NCI-H146 treated with DMSO at 0.1 percent for 48 hours (cell line): ENCODE measurements around the gene OVAAL.

ENCODE experiments used
- DNase-seq: peaks from one replicate; lab custom pipeline; 2025; ENCODE audit not compliant: unreplicated experiment; lab: John Stamatoyannopoulos, UW

OVAAL gene

DNA sequence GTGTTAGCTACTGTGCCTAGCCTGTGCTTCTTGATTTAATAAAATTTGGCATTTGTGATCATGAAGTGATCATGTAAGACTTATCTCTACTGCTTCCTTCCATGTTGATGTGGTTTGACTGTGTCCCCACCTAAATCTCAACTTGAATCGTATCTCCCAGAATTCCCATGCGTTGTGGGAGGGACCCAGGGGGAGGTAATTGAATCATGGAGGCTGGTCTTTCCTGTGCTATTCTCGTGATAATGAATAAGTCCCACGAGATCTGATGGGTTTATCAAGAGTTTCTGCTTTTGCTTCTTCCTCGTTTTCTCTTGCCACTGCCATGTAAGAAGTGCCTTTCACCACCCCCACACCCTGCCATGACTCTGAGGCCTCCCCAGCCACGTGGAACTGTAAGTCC, at the start of gene OVAAL:
Gene OVAAL (plus strand): TSS at position 301 of the 400 bp plus-strand sequence.
- DNase-seq, result no peak

DNA sequence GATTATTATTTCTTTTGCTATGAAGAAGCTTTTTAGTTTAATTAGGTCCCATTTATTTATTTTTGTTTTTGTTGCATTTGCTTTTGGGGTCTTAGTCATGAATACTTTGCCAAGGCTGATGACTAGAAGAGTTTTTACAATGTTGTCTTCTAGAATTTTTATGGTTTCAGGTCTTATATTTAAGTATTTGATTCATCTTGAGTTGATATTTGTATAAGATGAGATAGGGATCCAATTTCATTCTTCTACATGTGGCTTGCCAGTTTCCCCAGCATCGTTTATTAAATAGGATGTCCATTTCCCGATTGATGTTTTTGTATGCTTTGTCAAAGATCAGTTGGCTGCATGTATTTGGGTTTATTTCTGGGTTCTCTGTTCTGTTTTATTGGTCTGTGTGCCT, 47.9 kb upstream of the OVAAL start:
- DNase-seq, result no peak

DNA sequence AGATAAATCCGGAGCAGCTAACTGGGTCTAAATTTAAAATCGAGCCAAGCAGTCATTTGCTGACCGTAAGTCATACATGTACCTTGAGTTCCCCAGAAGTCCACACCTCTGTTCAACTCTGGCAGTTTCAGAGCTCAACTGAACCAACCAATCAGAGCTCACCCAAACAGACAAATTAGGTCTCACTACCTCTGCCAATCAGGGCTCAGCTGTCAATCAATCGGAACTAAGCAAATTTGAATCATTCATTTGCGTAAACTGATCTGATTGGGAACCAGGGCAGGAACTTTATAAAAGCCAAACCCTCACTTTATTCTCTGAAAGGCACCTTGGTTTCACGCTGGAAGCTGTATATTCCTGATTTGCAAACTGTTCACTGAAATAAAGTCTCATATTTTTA, 45.2 kb upstream of the OVAAL start:
- DNase-seq, result no peak

DNA sequence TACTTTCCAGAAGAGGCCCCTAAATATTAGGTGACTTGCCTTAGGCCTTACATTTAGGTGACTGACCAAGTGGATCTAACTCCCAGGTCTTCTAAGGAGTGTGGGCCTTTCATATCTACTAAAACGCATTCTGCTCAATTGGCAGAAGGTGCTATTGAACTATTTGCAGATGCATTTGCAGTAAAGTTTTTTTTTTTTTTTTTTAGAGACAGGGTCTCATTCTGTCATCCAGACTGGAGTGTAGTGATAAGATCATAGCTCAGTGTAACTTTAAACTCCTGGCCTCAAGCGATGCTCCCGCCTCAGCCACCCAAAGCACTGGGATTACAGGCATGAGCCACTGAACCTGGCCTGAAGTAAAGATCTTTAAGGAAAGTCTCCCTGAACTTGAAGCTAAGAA, 43.4 kb upstream of the OVAAL start:
- no peak for DNase-seq

DNA sequence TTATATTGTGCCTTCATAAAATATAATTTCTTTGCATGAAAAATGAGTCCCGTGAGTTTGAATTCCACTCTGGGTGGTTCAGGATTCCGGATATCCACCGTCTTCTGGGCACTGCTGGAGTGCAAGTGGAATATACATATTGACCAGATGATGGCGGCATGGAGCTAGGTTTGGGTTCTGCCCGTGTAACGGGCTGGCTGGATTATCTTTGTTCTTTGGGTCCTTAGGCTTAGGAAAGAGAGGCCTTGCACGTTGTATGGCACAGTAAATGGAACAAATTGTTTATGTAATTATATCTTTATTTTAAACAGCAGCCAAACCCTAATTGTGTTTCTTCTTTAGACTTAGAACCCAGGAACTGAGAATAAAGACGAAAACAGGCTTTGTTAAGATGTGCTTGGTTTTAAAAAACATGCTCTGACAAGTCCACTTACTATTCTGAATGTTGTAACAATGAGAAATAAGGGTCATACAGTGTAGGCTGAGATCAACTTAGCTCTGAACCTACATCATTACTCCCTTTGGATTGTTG, 42.8 kb upstream of the OVAAL start:
- peak; percentile 55 for DNase-seq

DNA sequence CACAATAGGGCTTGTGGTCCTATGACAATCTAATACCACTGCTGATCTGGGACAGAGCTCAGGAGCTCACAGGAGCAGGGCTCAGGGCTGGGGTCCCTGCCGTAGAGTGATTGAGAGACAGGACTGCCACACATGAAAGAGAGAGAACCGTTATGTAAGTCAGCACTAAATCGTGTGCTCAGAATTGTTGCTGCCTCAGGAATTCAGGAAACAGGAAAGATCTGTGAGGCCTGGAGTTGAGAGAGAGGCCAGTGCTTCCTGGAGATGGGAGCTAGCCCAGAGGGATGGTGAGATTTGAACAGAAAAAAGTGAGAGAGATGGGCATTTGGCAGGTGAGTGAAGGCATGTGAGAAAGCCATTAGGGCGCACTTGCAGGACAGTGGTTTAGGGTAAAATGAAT, 38.9 kb upstream of the OVAAL start:
- DNase-seq, result no peak

DNA sequence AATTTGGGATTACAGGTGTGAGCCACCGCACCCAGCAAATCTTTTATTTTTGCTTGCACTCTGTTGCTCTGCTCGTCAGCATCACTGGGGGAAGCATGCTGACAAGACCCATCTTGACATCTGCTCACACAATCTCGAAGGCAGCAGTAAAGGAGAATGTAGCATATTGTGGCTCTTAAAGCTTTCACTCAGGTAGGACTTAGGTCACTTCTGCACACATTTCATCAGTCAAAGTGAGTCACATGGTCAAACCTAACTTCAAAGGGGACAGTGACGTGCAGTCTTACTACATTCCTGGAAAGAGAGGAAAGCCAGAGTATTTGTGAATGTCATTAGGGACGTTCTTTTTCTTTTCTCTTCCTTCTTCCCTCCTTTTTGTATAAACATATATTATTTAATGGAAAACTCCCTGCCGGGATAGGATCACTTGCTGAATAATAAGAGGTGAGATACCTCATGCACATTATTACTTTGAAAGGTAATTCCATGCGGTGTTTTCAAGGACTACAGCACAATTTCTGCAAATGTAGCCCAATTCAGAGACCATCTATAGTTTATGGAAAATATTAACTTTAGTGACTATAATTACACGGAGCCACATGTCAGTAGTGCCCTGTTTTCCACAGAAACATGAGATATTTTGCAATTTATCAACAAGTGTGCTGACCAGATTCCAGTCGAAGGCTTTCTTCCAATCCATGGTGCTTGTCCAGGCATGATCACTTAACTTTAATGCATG, 37.1 kb upstream of the OVAAL start:
- no peak for DNase-seq

DNA sequence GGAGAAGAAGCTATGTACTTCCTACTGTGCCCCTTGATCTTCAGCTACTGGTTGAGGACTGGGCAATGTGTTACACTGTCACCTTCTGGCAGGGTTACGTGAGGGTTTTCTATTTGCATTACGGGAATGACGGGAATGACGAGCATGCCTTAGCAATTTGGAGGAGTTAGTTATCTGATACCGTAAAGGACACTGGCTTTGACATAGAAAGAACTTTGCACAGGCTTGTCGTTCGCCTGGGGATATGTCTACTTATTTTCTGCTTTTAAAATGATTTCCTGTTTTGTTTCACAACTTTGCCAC, 36.6 kb upstream of the OVAAL start:
- no peak for DNase-seq

GRCh38 chr1:180524160-180524914, 34.4 kb upstream of the OVAAL start:
- DNase-seq, result no peak

DNA sequence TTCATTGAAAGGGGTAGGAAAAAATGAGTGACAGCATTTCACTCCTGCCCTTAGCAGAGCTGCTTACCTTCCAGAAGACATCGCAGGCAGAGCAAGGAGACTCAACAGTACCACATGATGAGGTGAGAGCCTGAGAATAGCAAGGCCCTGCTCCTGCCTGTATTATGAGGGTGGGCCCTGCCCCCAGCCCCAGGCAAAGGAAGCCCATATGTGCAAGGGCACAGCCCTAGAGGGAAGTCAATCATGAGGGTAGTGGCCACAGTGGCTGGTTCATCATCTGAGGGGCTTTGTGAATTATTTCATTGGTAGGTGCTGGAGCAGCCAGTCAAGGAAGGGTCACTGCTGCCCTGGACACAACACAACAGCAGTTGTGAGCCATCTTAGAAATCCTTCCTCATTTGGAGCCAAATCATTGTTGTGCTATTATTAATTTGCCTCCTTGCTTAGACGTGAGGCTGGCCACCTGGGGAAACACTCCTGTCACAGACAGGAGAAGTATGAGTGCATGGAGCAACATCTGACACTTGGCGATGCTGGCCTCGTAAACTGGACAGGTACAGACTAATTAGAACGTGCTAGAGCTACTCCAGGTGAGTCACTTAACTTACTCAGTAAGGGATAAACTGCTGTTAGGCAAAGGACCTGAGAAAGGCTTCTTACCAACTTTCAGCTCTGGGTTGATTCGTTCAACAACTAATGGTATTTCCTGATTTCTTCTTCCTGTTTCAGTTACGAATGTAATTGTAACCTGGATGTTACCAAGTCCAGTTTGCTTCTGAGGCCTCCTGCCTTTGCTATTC, 33.6 kb upstream of the OVAAL start:
- no peak for DNase-seq

GRCh38 chr1:180525715-180526039, 33.1 kb upstream of the OVAAL start:
- DNase-seq, result no peak

DNA sequence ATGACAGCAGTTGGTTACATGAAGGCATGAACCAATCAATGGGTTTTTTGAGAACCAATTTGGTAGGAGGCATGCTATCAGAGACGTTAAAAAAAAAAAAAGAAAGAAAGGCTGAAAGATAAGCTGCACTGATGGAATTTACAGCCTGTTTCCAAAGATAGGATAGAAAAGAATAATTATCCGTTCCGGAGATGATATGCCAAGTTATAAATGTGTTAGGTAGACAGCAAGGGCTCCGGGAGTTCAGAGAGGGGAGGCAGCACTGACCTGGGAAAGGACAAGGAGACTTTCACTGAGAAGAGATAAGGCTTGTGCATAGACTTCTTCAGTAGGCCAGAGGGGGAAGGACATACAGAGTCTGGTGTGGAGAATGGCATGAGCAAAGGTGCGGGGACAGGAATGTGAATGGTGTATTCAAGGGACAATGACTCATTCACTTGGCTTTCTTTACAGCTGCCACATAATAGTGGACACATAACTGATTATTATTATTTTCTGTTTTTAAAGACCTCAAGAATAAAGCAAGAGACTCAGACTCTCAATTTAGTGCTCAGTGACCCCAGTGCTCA, 31.6 kb upstream of the OVAAL start:
- no peak for DNase-seq

GRCh38 chr1:180528868-180529470, 29.8 kb upstream of the OVAAL start:
- no peak for DNase-seq

DNA sequence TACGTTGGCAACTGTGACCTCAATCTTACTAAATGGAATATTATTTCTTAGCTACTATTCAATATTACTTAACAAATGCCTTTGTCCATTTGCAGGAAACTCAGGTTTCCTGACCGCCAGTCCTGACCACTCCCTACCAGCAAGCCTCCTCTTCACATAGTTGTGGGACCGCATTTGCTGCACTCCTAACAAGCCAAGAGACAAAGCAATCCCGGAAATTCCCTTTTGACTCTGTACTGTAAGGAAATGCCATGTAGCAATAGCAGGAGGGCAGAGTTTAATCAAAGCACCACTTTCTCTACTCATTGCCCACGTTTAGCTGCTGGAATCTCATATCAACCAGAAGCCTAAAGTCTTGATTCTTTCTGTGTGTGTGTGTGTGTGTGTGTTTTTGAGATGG, 28.3 kb upstream of the OVAAL start:
- no peak for DNase-seq

GRCh38 chr1:180532854-180533253, 25.9 kb upstream of the OVAAL start:
- no peak for DNase-seq

- DNase-seq, result peak; percentile 78
Observed at GRCh38 chr1:180533266-180533987, 25.3 kb upstream of the OVAAL start.

DNA sequence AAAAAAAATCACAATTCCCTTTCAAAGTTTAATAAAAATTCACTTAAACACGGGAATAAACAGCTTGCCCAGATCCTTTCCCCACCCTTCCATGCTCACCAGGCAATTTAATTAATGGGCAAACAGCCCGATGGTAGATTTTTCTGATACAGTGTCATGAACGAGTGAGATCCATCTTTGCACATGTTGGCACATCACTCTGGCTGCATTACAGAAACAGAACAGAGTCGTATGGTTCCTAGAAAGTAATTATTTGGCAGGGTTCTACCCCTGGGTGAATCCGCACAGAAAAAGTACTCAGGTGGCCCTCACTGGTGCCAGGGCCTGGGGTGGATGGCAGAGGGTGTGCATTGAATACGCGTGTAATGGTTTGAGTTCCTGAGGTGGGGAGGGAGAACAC, 24.6 kb upstream of the OVAAL start:
- no peak for DNase-seq

DNA sequence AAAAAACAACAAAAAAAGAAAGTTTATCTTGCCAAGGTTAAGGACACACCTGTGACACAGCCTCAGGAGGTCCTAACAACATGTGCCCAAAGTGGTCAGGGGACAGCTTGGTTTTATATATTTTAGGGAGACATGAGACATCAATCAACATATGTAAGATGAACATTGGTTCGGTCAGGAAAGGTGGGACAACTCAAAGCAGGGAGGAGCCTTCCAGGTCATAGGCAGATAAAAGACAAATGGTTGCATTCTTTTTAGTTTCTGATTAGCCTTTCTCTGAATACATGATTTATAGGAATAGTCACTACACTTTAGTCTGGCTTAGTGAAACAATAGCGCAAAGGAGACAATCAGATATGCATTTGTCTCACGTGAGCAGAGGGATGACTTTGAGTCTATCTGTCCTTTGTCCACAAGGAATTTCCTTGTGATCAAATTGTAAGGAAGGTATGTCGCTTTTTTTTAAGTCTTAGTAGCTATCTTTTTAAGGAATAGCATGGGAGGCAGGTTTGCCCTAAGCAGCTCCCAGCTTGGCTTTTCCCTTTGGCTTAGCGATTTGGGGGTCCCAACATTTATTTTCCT, 23.3 kb upstream of the OVAAL start:
- no peak for DNase-seq

DNA sequence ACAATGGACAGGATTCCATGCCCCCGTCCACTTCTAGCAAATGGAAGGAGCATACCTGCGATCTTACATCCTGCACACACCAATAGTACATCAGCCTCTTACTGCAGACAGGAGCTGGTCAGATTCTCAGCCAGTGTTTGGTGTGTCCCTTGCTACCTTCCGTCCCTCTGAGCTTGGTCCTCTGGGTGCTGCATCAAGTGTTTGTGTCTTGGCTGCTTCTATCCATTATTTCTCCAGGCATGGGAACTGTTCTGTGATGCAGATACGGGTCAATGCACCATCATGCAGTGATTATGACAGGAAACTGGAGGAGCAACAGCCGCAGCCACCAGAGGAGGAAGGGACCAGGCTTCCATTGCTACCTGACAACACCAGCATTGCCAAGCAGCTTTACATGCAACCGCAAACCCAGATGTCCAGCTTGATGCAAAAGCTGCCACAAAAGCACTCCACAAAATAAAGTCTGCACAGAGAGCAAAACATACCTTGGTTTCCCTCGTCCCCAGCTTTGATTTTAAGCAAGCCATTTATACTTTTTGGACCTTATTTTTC, 21.9 kb upstream of the OVAAL start:
- peak; percentile 8 for DNase-seq

GRCh38 chr1:180539136-180539535, 19.6 kb upstream of the OVAAL start:
- DNase-seq, result no peak
